Ascending aorta (tissue), 2 donors: ENCODE results near the gene POLR2I. TPM values are rescaled to one million over a fixed set of nuclear protein-coding genes. Genes with fewer than 3 reads are reported as not detected.
"Not testable (repeated sequence)": the region's sequence is repeated elsewhere in the genome, so short reads cannot be mapped to it uniquely, and the experiment has no call there.

Experiments
- DNase-seq, 2 donors: peaks; one replicate each; pipeline ENCODE4 v3.0.0-alpha.2; 2019; ENCODE audit warnings: low spot score in 2 of 2
- H3K27ac ChIP-seq, 2 donors: fragments of 200-600 bp; sonication (generic); one replicate each; pipeline ENCODE4 v1.5.1; 2016 to 2017; ENCODE audit warnings: mild to moderate bottlenecking in 1 of 2
- H3K27me3 ChIP-seq: fragments of 200-600 bp; sonication (generic); one replicate; pipeline ENCODE4 v1.5.1; 2017
- H3K36me3 ChIP-seq, 2 donors: fragments of 200-600 bp; sonication (generic); one replicate each; pipeline ENCODE4 v1.5.1; 2016
- H3K4me1 ChIP-seq, 2 donors: fragments of 200-600 bp; sonication (generic); one replicate each; pipeline ENCODE4 v1.5.1; 2016 to 2017; ENCODE audit warnings: mild to moderate bottlenecking in 1 of 2
- H3K4me3 ChIP-seq, 2 donors: fragments of 200-600 bp; sonication (generic); one replicate each; pipeline ENCODE4 v1.5.1; 2016 to 2017; ENCODE audit warnings: mild to moderate bottlenecking in 1 of 2
- H3K9me3 ChIP-seq, 2 donors: fragments of 200-600 bp; sonication (generic); one replicate each; pipeline ENCODE4 v1.5.1; 2016
- CTCF ChIP-seq, 3 experiments: fragments of 200-600 bp in 2 of 3; fragments of 450-650 bp in 1 of 3; sonication (generic) in 2 of 3; IDR thresholded peaks; one replicate each; pipeline ENCODE4 v1.5.1; 2016 to 2019; ENCODE audit warnings: antibody characterized with exemption in 3 of 3, mild to moderate bottlenecking in 1 of 3, moderate library complexity in 1 of 3
- intact Hi-C: fragments of 100-400 bp; cut with DNase I; formaldehyde crosslinking; loops from one replicate; pipeline ENCODE4 v1.15.1; 2023
- total RNA-seq: library from RNA; depleted of rRNA; stranded (reverse); fragments of >200 nt; gene quantifications from one replicate; pipeline ENCODE4 v1.1.0, GENCODE V29; 2016

Gene POLR2I
- total RNA-seq, 1 donor from 2014 or later: 21.0 TPM

DNA sequence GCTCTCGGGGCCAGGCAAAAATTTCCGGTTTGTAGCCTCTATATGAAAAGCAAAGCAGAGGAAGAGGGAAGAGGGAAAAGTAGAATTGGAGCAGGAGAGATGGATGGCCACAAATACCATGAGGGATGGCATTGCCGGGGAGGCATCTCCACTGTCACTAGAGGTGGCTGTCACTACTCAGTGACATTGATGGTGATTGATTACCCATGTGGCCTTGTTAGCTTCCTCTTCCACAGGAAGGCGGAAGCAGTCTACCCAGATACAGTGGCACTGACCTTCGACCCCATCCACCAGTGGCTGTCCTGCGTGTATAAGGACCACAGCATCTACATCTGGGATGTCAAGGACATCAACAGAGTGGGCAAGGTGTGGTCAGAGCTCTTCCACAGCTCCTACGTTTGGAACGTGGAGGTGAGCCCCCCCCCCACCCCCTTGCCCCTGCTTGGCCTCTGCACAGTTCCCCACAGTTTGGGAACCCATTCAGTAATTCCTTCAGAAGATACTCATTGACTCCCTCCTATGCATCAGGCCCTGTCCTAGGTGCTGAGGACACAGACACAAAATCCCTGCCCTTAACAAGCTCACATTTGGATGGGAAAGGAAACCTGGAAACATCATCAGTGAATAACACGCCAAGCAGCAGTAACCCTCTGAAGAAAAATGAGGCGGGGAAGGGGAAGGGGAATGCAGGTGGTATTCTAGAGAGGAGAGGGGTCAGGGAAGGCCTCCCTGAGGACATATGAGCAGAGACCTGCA lies 41.4 kb downstream of the POLR2I start:
- intact Hi-C loops: no loop called here
- Histone ChIP-seq H3K4me3 (no peak overlapping the region), H3K27ac (no peak overlapping the region), H3K9me3 (no peaks in the 10 kb centered on the region), H3K27me3 (no peaks in the 10 kb centered on the region), H3K4me1 (no peaks in the 10 kb centered on the region), H3K36me3 (no peaks in the 10 kb centered on the region)
- no peak for TF ChIP-seq CTCF (IDR thresholded peaks at IDR 0.05)
- DNase-seq: no peak

DNA sequence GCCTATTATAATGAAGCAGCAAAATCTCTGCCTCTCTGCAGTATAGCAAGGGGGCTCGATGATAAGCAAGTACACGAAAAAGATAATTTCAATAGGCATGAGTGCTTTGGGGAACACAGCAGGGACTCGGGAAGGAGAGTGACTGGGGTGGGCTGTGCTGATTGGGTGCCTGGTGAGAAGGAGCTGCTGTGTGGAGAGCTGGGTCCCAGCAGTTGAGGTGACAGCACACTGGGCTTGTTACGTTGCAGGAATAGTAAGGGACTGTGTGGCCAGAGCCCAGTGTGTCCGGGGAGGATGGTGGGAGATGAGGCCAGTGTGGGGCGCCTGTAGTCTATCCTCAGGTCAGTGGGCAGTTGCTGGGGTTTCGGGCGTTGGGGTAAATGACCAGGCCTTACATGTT lies 42.6 kb downstream of the POLR2I start:
- no peaks in the 10 kb centered on the region for H3K9me3 ChIP-seq
- H3K27ac ChIP-seq: no peak overlapping the region
- DNase-seq: no peak
- no peak overlapping the region for H3K4me3 ChIP-seq
- H3K36me3 ChIP-seq: no peaks in the 10 kb centered on the region
- no peaks in the 10 kb centered on the region for H3K4me1 ChIP-seq
- intact Hi-C loops: no loop called here
- H3K27me3 ChIP-seq: no peaks in the 10 kb centered on the region
- TF ChIP-seq CTCF (IDR thresholded peaks at IDR 0.05): no peak

GRCh38 chr19:36068810-36069499 lies 45.7 kb downstream of the POLR2I start:
- H3K36me3 ChIP-seq, H3K4me3 ChIP-seq, H3K9me3 ChIP-seq, H3K4me1 ChIP-seq, H3K27me3 ChIP-seq, DNase-seq, H3K27ac ChIP-seq, intact Hi-C loops: not testable (repeated sequence)

- Histone ChIP-seq H3K36me3 (no peaks in the 10 kb centered on the region), H3K9me3 (no peaks in the 10 kb centered on the region), H3K27ac (no peak overlapping the region), H3K4me3 (no peak overlapping the region), H3K4me1 (no peaks in the 10 kb centered on the region), H3K27me3 (no peaks in the 10 kb centered on the region)
- intact Hi-C loops: no loop called here
- TF ChIP-seq CTCF (IDR thresholded peaks at IDR 0.05): no peak
- no peak for DNase-seq
Observed at GRCh38 chr19:36067681-36068080, 47.0 kb downstream of the POLR2I start.

GRCh38 chr19:36064826-36065225 lies 49.8 kb downstream of the POLR2I start:
- no peak for TF ChIP-seq CTCF (IDR thresholded peaks at IDR 0.05)
- no peaks in the 10 kb centered on the region for H3K36me3 ChIP-seq
- intact Hi-C loops: no loop called here
- no peaks in the 10 kb centered on the region for H3K9me3 ChIP-seq
- H3K27me3 ChIP-seq: no peaks in the 10 kb centered on the region
- H3K4me3 ChIP-seq: no peak overlapping the region
- no peak for DNase-seq
- H3K4me1 ChIP-seq: no peaks in the 10 kb centered on the region
- no peak overlapping the region for H3K27ac ChIP-seq

Other genes starting within 250 kb of the POLR2I start
- gene APLP1, start 246.3 kb downstream of the POLR2I start, total RNA-seq: 0.21 TPM
- gene NFKBID, start 214.3 kb downstream of the POLR2I start, total RNA-seq: 3.7 TPM
- gene HCST, start 212.3 kb downstream of the POLR2I start, total RNA-seq: not detected
- 31.5 TPM for gene TYROBP, start 206.6 kb downstream of the POLR2I start, total RNA-seq
- gene LRFN3, start 178.5 kb downstream of the POLR2I start, total RNA-seq: 26.6 TPM
- gene SDHAF1, start 119.7 kb downstream of the POLR2I start, total RNA-seq: 107 TPM
- gene SYNE4, start 106.1 kb downstream of the POLR2I start, total RNA-seq: not detected
- 35.3 TPM for gene ALKBH6, start 100.7 kb downstream of the POLR2I start, total RNA-seq
- gene CLIP3, start 82.0 kb downstream of the POLR2I start, total RNA-seq: 43.2 TPM
- not detected for gene THAP8, start 60.6 kb downstream of the POLR2I start, total RNA-seq
- gene WDR62, start 60.0 kb downstream of the POLR2I start, total RNA-seq: not detected
- gene OVOL3, start 3.7 kb downstream of the POLR2I start, total RNA-seq: not detected
- 129 TPM for gene TBCB, start 593 bp upstream of the POLR2I start, total RNA-seq
- gene CAPNS1, start 25.2 kb upstream of the POLR2I start, total RNA-seq: 168 TPM
- gene COX7A1, start 37.6 kb upstream of the POLR2I start, total RNA-seq: 51.2 TPM
- 1.9 TPM for gene ZNF565, start 99.8 kb upstream of the POLR2I start, total RNA-seq
- 21.2 TPM for gene ZNF146, start 100.2 kb upstream of the POLR2I start, total RNA-seq